GM12801 (cell line): ENCODE measurements around the gene SLC23A1.

Source experiments
- CTCF ChIP-seq: IDR thresholded peaks from one replicate; pipeline ENCODE4 v1.5.1; 2011; ENCODE audit warnings: control low read depth; ENCODE audit not compliant: insufficient read length; ENCODE audit errors: extremely low read depth

The SLC23A1 gene

DNA sequence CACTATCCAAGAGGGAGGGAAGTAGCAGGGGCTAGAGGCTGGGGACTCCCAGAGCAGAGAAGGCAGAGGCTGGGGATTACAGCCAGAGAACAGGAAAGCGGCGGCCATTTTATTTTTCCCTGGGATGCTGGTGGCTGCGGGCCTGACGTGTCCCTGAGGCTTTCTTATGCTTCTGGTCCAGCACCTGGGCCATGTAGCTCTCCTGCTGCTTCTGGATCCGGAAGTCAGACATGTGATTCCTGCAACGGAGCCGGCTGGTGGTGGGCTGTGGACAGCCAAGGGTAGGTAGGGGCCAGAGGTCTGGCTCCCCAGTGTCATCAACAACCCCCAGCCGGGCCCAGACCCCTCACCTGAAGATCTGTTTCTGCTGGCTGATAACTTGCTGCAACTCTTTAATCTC is 13.6 kb upstream of the SLC23A1 start:
- TF ChIP-seq CTCF: no peak

- TF ChIP-seq CTCF: no peak
Observed at GRCh38 chr5:139395844-139396640, 12.9 kb upstream of the SLC23A1 start.

DNA sequence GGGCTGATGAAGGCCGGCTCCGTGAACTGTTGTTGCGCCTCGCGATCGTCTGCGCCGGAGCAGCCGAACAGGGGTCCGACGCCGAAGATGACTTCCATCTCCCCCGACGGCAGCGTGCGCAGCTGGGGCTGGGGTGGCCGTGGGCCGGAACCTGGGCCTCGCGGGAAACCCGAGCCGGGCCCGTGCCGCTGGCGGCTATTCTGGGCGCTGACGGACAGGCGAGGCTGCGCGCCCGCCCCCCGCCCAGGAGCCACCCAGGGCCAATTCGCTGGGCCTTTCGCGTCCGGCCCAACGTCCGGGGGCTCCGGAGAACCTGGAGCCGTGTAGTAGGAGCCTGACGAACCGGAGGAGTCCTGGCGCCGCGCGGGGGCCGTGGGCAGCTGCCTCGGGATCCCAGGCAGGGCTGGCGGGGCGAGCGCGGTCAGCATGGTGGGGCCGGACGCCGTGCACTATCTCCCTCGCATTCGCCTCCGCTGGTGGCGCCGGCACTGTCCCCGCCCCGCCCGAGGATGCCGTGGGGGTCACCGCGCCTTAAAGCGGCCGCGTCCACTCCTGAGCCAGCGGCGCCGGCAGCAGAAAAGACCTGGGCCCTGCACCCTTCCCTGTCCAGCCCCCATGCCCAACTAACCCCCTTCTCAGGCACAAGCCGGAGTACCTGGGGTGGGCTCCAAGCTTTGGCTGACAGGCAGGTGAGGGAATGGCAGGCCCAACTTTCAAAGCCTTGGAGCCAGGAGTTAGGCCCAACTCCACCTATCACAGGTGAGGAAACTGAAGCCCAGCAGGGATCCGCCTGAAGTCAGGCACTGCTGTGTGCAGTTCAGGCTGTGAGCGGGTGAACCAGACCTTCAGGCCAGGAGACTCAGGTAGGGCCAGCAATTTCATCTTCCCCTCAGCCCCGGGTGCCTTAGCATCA is 11.8 kb upstream of the SLC23A1 start, which contains the start of gene PROB1:
TSS of gene PROB1 (minus strand) at position 451 of the 913 bp plus-strand sequence. CDS start at position 428, 23 bp downstream.
- no peak for TF ChIP-seq CTCF

DNA sequence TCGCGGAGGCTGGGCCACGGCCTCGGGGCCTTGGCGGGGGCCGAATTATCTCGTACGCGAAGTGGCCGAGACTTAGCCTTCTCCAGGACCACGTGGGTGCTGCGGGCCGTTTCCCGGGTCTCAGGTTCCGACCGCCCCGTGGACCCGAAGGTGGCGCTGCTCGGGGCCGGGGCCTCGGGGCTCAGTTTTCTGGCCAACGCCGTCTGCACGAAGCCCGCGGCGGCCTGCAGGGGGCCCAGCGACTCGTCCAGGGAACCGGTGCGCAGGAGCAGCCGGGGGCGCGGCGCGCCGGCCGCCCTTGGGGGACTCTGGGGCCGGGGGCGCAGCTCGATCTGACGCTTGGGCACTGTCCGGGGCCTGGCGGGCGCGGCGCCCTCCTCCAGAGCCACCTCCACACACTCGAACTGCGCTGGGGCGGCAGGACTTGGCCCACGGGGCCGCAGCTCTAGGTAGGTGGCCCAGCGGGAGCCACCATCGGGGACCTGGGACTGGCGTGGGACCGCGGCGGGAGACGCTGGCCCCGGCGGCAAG is 11.1 kb upstream of the SLC23A1 start:
- TF ChIP-seq CTCF: no peak

GRCh38 chr5:139393497-139394122 is 10.5 kb upstream of the SLC23A1 start:
- no peak for TF ChIP-seq CTCF

DNA sequence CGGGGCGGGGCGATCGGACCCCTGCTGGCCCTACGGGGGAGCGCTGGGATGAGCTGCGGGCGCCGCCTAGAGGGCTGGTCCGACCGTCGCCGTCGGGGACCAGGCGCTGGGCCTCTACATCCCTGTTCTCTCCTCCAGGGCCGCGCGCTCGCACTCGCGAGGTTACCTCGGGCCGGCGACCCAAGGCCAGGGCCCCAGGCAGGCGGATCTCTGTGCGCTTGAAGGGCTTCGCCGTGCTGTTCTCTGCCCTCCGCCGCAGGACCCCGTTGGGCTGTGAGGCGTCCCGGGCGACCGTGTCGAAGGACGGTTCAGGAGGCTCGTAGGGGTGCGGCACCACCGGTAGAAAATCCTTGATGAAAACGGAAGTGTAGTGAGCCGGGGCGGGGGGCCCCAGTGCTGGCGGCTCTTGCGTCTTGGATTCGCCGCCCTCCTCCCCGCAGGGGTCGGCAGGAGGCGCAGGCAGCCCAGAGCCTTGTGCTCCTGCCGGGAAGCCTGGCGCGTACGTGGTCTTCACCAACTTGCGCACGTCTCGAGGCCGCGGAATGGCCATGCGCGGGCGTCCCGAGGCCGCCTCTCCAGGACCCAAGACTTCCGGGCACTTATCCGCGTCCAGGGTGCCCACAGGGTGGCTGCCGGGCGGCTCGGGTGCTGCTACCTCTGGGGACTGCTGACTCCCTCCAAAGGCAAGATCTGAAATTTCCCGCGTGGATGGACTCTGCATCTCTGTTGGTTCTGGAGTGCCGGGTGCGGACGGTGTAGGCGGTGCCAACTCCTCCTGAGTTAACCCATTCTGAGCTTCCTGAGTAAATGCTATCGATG is 9.8 kb upstream of the SLC23A1 start:
- no peak for TF ChIP-seq CTCF
